Neural cell (in vitro differentiated cells): ENCODE measurements around the gene RYR3. TPM values are rescaled to one million over a fixed set of nuclear protein-coding genes. Genes with fewer than 3 reads are reported as not detected.

Experiments used
- H2AFZ ChIP-seq: fragments of 200-600, 300-800 bp; sonication (generic), shearing (Covaris generic); 2 replicates; pipeline ENCODE4 v1.6.0; 2014; ENCODE audit warnings: low read depth, mild to moderate bottlenecking, antibody characterized with exemption, low read length, moderate library complexity
- H3F3A ChIP-seq: fragments of 200-600 bp; shearing (Covaris generic); 2 replicates; pipeline ENCODE4 v1.6.1; 2016; ENCODE audit warnings: mild to moderate bottlenecking, moderate library complexity, mixed read lengths, antibody characterized with exemption, low read length; ENCODE audit not compliant: insufficient read depth, poor library complexity, severe bottlenecking
- H3K27ac ChIP-seq: fragments of 200-600, 300-800 bp; sonication (generic), shearing (Covaris generic); 2 replicates; pipeline ENCODE4 v1.5.1; 2014; ENCODE audit warnings: mild to moderate bottlenecking, low read length, moderate library complexity
- H3K27me3 ChIP-seq: fragments of 300-800, 200-600 bp; sonication (generic), shearing (Covaris generic); 2 replicates; pipeline ENCODE4 v1.6.0; 2014; ENCODE audit warnings: mild to moderate bottlenecking, low read depth, low read length, moderate library complexity; ENCODE audit not compliant: insufficient read depth
- H3K36me3 ChIP-seq: fragments of 300-800, 200-600 bp; sonication (generic), shearing (Covaris generic); 2 replicates; pipeline ENCODE4 v1.5.1; 2014; ENCODE audit warnings: mild to moderate bottlenecking, antibody characterized with exemption, low read length, moderate library complexity; ENCODE audit not compliant: insufficient read depth
- H3K4me2 ChIP-seq: fragments of 300-800, 200-600 bp; sonication (generic), shearing (Covaris generic); 2 replicates; pipeline ENCODE4 v1.6.0; 2014; ENCODE audit warnings: mild to moderate bottlenecking, low read length
- H3K4me3 ChIP-seq: fragments of 300-800, 200-600 bp; sonication (generic), shearing (Covaris generic); 2 replicates; pipeline ENCODE4 v1.5.1; 2014; ENCODE audit warnings: mild to moderate bottlenecking, low read length, moderate library complexity
- H3K79me2 ChIP-seq: fragments of 200-600 bp; shearing (Covaris generic); replicated peaks from 2 replicates; pipeline ENCODE4 v1.6.0; 2014; ENCODE audit warnings: mild to moderate bottlenecking, low read length, moderate library complexity; ENCODE audit not compliant: insufficient read depth
- H3K9ac ChIP-seq: fragments of 300-800, 200-600 bp; sonication (generic), shearing (Covaris generic); 2 replicates; pipeline ENCODE4 v1.6.1; 2016; ENCODE audit warnings: mild to moderate bottlenecking, low read length, mixed read lengths
- H3K9me2 ChIP-seq: fragments of 200-600 bp; shearing (Covaris generic); 2 replicates; pipeline ENCODE4 v1.6.1; 2016; ENCODE audit warnings: mild to moderate bottlenecking, low read length, mixed read lengths; ENCODE audit not compliant: insufficient read depth
- H3K9me3 ChIP-seq: fragments of 200-600, 300-800 bp; sonication (generic), shearing (Covaris generic); 2 replicates; pipeline ENCODE4 v1.6.1; 2016; ENCODE audit warnings: mild to moderate bottlenecking, mixed run types, low read length, moderate library complexity, mixed read lengths
- H4K20me1 ChIP-seq: fragments of 200-600 bp; shearing (Covaris generic); 2 replicates; pipeline ENCODE4 v1.6.1; 2016; ENCODE audit warnings: mild to moderate bottlenecking, mixed run types; ENCODE audit not compliant: insufficient read depth
- EP300 ChIP-seq: fragments of 450-650 bp; conservative IDR thresholded peaks from 2 replicates; pipeline ENCODE4 v1.6.1; 2014; ENCODE audit warnings: antibody characterized with exemption, mild to moderate bottlenecking, moderate library complexity; ENCODE audit not compliant: poor library complexity, severe bottlenecking
- EZH2 ChIP-seq: fragments of 200-600, 300-800 bp; shearing (Covaris generic), sonication (generic); IDR thresholded peaks from 2 replicates; pipeline ENCODE4 v1.6.1; 2014; ENCODE audit warnings: antibody characterized with exemption, low read length, borderline replicate concordance, mild to moderate bottlenecking; ENCODE audit not compliant: insufficient read depth, poor library complexity, severe bottlenecking
- MXI1 ChIP-seq: fragments of 450-650 bp; conservative IDR thresholded peaks from 2 replicates; pipeline ENCODE4 v1.6.1; 2014; ENCODE audit warnings: antibody characterized with exemption, mild to moderate bottlenecking; ENCODE audit not compliant: poor library complexity, severe bottlenecking
- POLR2AphosphoS5 ChIP-seq: IDR thresholded peaks from 2 replicates; pipeline ENCODE4 v1.6.1; 2012
- RAD21 ChIP-seq: fragments of 450-650 bp; conservative IDR thresholded peaks from 2 replicates; pipeline ENCODE4 v1.6.1; 2014; ENCODE audit warnings: antibody characterized with exemption, mild to moderate bottlenecking, moderate library complexity
- REST ChIP-seq: IDR thresholded peaks from 2 replicates; pipeline ENCODE4 v1.6.1; 2012; ENCODE audit warnings: borderline replicate concordance
- SMC3 ChIP-seq: fragments of 450-650 bp; conservative IDR thresholded peaks from 2 replicates; pipeline ENCODE4 v1.6.1; 2014; ENCODE audit warnings: antibody characterized with exemption, mild to moderate bottlenecking, moderate library complexity; ENCODE audit not compliant: poor library complexity
- TAF1 ChIP-seq: IDR thresholded peaks from 2 replicates; pipeline ENCODE4 v1.6.1; 2012; ENCODE audit warnings: low read depth
- polyA plus RNA-seq: library from polyadenylated mRNA; depleted of rRNA; stranded (reverse); fragments of >200 nt; gene quantifications from 2 replicates; pipeline ENCODE4 v1.2.3, GENCODE V29; 2014
- TF ChIP-seq, protein P1 (sequence below): fragments of 450-650 bp; IDR thresholded peaks from 2 replicates; pipeline ENCODE4 v1.5.1; 2014; ENCODE audit warnings: antibody characterized with exemption, mild to moderate bottlenecking, moderate library complexity; ENCODE audit not compliant: poor library complexity, severe bottlenecking

RYR3 gene
- polyA plus RNA-seq, 1 donor from 2014 or later: 12.6 TPM

- no peaks in the 10 kb centered on the region for H3F3A ChIP-seq
- H4K20me1 ChIP-seq: no peaks in the 10 kb centered on the region
- no peak overlapping the region for H3K9ac ChIP-seq
- TF ChIP-seq REST: no peak
- TF ChIP-seq POLR2AphosphoS5: peak; percentile 61
- TF ChIP-seq, protein P1, sequence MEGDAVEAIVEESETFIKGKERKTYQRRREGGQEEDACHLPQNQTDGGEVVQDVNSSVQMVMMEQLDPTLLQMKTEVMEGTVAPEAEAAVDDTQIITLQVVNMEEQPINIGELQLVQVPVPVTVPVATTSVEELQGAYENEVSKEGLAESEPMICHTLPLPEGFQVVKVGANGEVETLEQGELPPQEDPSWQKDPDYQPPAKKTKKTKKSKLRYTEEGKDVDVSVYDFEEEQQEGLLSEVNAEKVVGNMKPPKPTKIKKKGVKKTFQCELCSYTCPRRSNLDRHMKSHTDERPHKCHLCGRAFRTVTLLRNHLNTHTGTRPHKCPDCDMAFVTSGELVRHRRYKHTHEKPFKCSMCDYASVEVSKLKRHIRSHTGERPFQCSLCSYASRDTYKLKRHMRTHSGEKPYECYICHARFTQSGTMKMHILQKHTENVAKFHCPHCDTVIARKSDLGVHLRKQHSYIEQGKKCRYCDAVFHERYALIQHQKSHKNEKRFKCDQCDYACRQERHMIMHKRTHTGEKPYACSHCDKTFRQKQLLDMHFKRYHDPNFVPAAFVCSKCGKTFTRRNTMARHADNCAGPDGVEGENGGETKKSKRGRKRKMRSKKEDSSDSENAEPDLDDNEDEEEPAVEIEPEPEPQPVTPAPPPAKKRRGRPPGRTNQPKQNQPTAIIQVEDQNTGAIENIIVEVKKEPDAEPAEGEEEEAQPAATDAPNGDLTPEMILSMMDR: no peak
- TF ChIP-seq TAF1: no peak
- no peak for TF ChIP-seq EZH2
- TF ChIP-seq RAD21: no peak
- TF ChIP-seq EP300: peak; percentile 94
- no peak for TF ChIP-seq SMC3
- TF ChIP-seq MXI1: no peak
- no peaks in the 10 kb centered on the region for H3K9me3 ChIP-seq
- no peaks in the 10 kb centered on the region for H3K79me2 ChIP-seq
- no peak overlapping the region for H2AFZ ChIP-seq
- peak overlapping the region; percentile 18 for H3K4me2 ChIP-seq
- no peaks in the 10 kb centered on the region for H3K9me2 ChIP-seq
- H3K4me3 ChIP-seq: peak overlapping the region; percentile 22
- no peaks in the 10 kb centered on the region for H3K27me3 ChIP-seq
- peak overlapping the region; percentile 47 for H3K27ac ChIP-seq
- no peaks in the 10 kb centered on the region for H3K36me3 ChIP-seq
These were observed 9.2 kb downstream of the RYR3 start for GRCh38 chr15:33320017-33320416.

- Histone ChIP-seq H3K27me3 (no peaks in the 10 kb centered on the region), H3K4me3 (no peak overlapping the region), H3K9me3 (no peaks in the 10 kb centered on the region), H2AFZ (no peak overlapping the region), H3K4me2 (no peak overlapping the region), H3K36me3 (no peaks in the 10 kb centered on the region), H3K9ac (no peak overlapping the region), H3K9me2 (no peaks in the 10 kb centered on the region), H4K20me1 (no peaks in the 10 kb centered on the region), H3K79me2 (no peaks in the 10 kb centered on the region), H3K27ac (no peak overlapping the region), H3F3A (no peaks in the 10 kb centered on the region)
- TF ChIP-seq RAD21 (no peak), REST (no peak)
- TF ChIP-seq, protein P1: no peak
These were observed 11.3 kb downstream of the RYR3 start for GRCh38 chr15:33322091-33322490.
